Stimulated activated CD8-positive, alpha-beta memory T cell treated with anti-CD3 and anti-CD28 coated beads, Interleukin-12 subunit alpha, Interleukin-12 subunit beta, amount 100 ng/mL, for 4 hours (primary cell): ENCODE measurements around the gene NPL.

ENCODE experiments used
- DNase-seq: peaks from one replicate; pipeline ENCODE4 v3.0.0-alpha.2; 2020; ENCODE audit warnings: low read depth

NPL gene

GRCh38 chr1:182867861-182868260 lies 78.3 kb downstream of the NPL start:
- DNase-seq = no peak

GRCh38 chr1:182869241-182869666 lies 79.7 kb downstream of the NPL start:
- DNase-seq = no peak

- no peak for DNase-seq
These were observed 83.3 kb downstream of the NPL start for GRCh38 chr1:182872881-182873280.

GRCh38 chr1:182875889-182876288 lies 86.3 kb downstream of the NPL start:
- no peak for DNase-seq

GRCh38 chr1:182877331-182877730 lies 87.8 kb downstream of the NPL start:
- no peak for DNase-seq

GRCh38 chr1:182877842-182878241 lies 88.3 kb downstream of the NPL start:
- no peak for DNase-seq
